CD4-positive, CD25-positive, alpha-beta regulatory T cell (primary cell): ENCODE measurements around the gene ABCA9. TPM values are rescaled to one million over a fixed set of nuclear protein-coding genes. Genes with fewer than 3 reads are reported as not detected.

Experiments used
- ATAC-seq, 2 donors: fragments of 150-1000 bp; cut with Tn5 transposase; one replicate each; pipeline ENCODE4 v1.10.0; 2021; ENCODE audit warnings: low read depth in 2 of 2, moderate number of reproducible peaks in 2 of 2, moderate library complexity in 1 of 2
- DNase-seq, 3 donors: peaks; one replicate each; pipeline versions ENCODE4 v3.0.0 to v3.0.0-alpha.2; 2012 to 2022; ENCODE audit warnings: mixed read lengths in 1 of 3
- H3K27ac ChIP-seq: one replicate; pipeline ENCODE4 v1.7.0; 2013; ENCODE audit warnings: mild to moderate bottlenecking, low read length; ENCODE audit not compliant: insufficient read depth, poor library complexity, severe bottlenecking
- H3K27me3 ChIP-seq: one replicate; pipeline ENCODE4 v1.7.0; 2013; ENCODE audit warnings: low read length; ENCODE audit not compliant: control insufficient read depth, insufficient read depth
- H3K36me3 ChIP-seq: one replicate; pipeline ENCODE4 v1.7.0; 2013; ENCODE audit warnings: mild to moderate bottlenecking, low read length, moderate library complexity; ENCODE audit not compliant: control insufficient read depth, insufficient read depth
- H3K4me1 ChIP-seq: 2 replicates; pipeline ENCODE4 v1.7.0; 2013; ENCODE audit warnings: mild to moderate bottlenecking, low read length; ENCODE audit not compliant: insufficient read depth, control insufficient read depth, poor library complexity, severe bottlenecking
- H3K4me3 ChIP-seq: one replicate; pipeline ENCODE4 v1.7.0; 2013; ENCODE audit warnings: low read depth, mild to moderate bottlenecking, low read length, moderate library complexity
- H3K9me3 ChIP-seq, 2 experiments: 1 replicate in 1 of 2; 2 replicates in 1 of 2; pipeline ENCODE4 v1.7.0; 2013; ENCODE audit warnings: low read length in 2 of 2, mild to moderate bottlenecking in 1 of 2, moderate library complexity in 1 of 2; ENCODE audit not compliant: control insufficient read depth in 2 of 2
- H3K27ac Mint-ChIP-seq, 3 donors: one replicate each; pipeline ENCODE4 v1.8.0; 2020 to 2022; ENCODE audit warnings: mild to moderate bottlenecking in 3 of 3, mixed read lengths in 3 of 3, moderate library complexity in 2 of 3
- H3K27me3 Mint-ChIP-seq: one replicate; pipeline ENCODE4 v1.8.0; 2022; ENCODE audit warnings: mild to moderate bottlenecking, mixed read lengths
- H3K36me3 Mint-ChIP-seq: one replicate; pipeline ENCODE4 v1.8.0; 2020; ENCODE audit warnings: mixed read lengths
- H3K4me1 Mint-ChIP-seq, 4 donors: one replicate each; pipeline ENCODE4 v1.8.0; 2020 to 2022; ENCODE audit warnings: mixed read lengths in 4 of 4, mild to moderate bottlenecking in 1 of 4
- H3K4me3 Mint-ChIP-seq, 4 donors: one replicate each; pipeline ENCODE4 v1.8.0; 2020 to 2022; ENCODE audit warnings: mild to moderate bottlenecking in 4 of 4, mixed read lengths in 4 of 4, moderate library complexity in 3 of 4
- H3K9me3 Mint-ChIP-seq, 7 donors: one replicate each; pipeline ENCODE4 v1.8.0; 2020 to 2022; ENCODE audit warnings: mixed read lengths in 7 of 7, mild to moderate bottlenecking in 3 of 7, moderate library complexity in 2 of 7
- polyA plus RNA-seq, 4 donors: library from polyadenylated mRNA; unstranded; fragments of 300-500 nt; fragmentation: Illumina TruSeq; gene quantifications; one replicate each; pipeline ENCODE4 v1.2.3, GENCODE V29; 2021
- total RNA-seq: library from RNA; stranded (reverse); gene quantifications from one replicate; pipeline ENCODE4 v1.2.3, GENCODE V29; 2022

Gene ABCA9
- total and polyA plus RNA-seq, 5 donors from 2014 or later = not detected

- H3K27ac Mint-ChIP-seq = no peak overlapping the region
- H3K9me3 Mint-ChIP-seq = peaks cover 0 to 6% (median 1%) of the 10 kb centered on the region in 7 donors
- Histone ChIP-seq H3K27ac (no peak overlapping the region), H3K27me3 (no peaks in the 10 kb centered on the region), H3K4me3 (no peak overlapping the region), H3K4me1 (no peaks in the 10 kb centered on the region), H3K36me3 (no peaks in the 10 kb centered on the region), H3K9me3 (no peaks in the 10 kb centered on the region)
- DNase-seq (no peak), ATAC-seq (no peak)
- no peaks in the 10 kb centered on the region for H3K4me1 Mint-ChIP-seq
- no peaks in the 10 kb centered on the region for H3K36me3 Mint-ChIP-seq
- no peak overlapping the region for H3K4me3 Mint-ChIP-seq
- H3K27me3 Mint-ChIP-seq = peaks cover 7% of the 10 kb centered on the region
Measured at GRCh38 chr17:68943123-68943811, 117.5 kb downstream of the ABCA9 start.

DNA sequence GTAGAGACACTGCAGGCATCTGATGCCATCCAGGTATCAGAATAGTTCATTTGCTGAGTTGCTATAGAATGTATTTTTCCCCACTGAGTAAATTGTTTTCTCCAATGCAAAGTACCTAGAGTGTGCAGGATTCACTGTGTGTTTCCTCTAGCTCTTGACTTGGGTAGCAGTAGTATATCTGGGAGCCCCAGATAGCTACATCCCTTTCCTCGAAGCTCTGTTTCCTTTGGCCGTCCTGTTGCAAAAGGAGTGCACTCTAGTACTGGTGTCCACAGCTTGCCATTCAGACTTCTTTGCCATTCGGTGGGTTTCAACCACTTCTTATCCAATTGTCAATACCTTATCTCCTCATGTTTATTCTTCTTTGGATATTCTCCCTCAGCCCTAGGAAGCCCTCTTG lies 118.3 kb downstream of the ABCA9 start:
- DNase-seq (no peak), ATAC-seq (no peak)
- H3K4me1 ChIP-seq = no peaks in the 10 kb centered on the region
- H3K27ac Mint-ChIP-seq = no peak overlapping the region
- no peaks in the 10 kb centered on the region for H3K9me3 ChIP-seq
- no peaks in the 10 kb centered on the region for H3K36me3 Mint-ChIP-seq
- no peak overlapping the region for H3K4me3 ChIP-seq
- H3K27me3 Mint-ChIP-seq = peaks cover 7% of the 10 kb centered on the region
- no peak overlapping the region for H3K4me3 Mint-ChIP-seq
- no peaks in the 10 kb centered on the region for H3K36me3 ChIP-seq
- H3K9me3 Mint-ChIP-seq = peaks cover 0 to 6% (median 0%) of the 10 kb centered on the region in 7 donors
- H3K4me1 Mint-ChIP-seq = no peaks in the 10 kb centered on the region
- no peaks in the 10 kb centered on the region for H3K27me3 ChIP-seq
- no peak overlapping the region for H3K27ac ChIP-seq

- no peaks in the 10 kb centered on the region for H3K36me3 ChIP-seq
- Mint-ChIP-seq H3K4me1 (no peaks in the 10 kb centered on the region), H3K36me3 (no peaks in the 10 kb centered on the region), H3K4me3 (no peak overlapping the region), H3K27me3 (peaks cover 7% of the 10 kb centered on the region), H3K27ac (no peak overlapping the region), H3K9me3 (peaks cover 0 to 6% (median 0%) of the 10 kb centered on the region in 7 donors)
- no peak overlapping the region for H3K27ac ChIP-seq
- H3K9me3 ChIP-seq = no peaks in the 10 kb centered on the region
- no peaks in the 10 kb centered on the region for H3K27me3 ChIP-seq
- no peak overlapping the region for H3K4me3 ChIP-seq
- no peaks in the 10 kb centered on the region for H3K4me1 ChIP-seq
- ATAC-seq = no peak
- no peak for DNase-seq
Measured at GRCh38 chr17:68941761-68942160, 119.0 kb downstream of the ABCA9 start.

DNA sequence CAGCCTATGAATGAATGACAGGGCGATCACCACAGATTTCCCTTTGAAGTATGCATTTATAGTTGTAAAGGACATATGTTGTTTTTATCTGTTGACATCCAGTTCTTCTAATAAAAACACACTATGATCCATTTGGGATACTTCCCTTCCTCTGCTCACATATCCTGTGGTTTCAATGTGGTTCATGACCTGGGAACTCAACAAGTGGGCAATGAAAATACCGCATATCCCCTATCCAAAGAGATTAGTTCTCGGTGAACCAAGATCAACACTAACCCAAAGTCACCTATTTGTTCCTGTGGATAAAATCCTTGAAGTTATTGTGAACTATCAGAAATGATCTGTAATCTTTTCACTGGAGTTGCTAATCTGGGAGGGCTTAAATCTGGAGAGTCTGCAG lies 121.5 kb downstream of the ABCA9 start:
- H3K4me1 ChIP-seq = no peaks in the 10 kb centered on the region
- H3K36me3 Mint-ChIP-seq = no peaks in the 10 kb centered on the region
- no peak overlapping the region for H3K27ac ChIP-seq
- no peak overlapping the region for H3K27ac Mint-ChIP-seq
- H3K4me1 Mint-ChIP-seq = no peaks in the 10 kb centered on the region
- ATAC-seq = no peak
- H3K9me3 ChIP-seq = no peaks in the 10 kb centered on the region
- no peak overlapping the region for H3K4me3 Mint-ChIP-seq
- peaks cover 13% of the 10 kb centered on the region for H3K27me3 Mint-ChIP-seq
- no peaks in the 10 kb centered on the region for H3K36me3 ChIP-seq
- peaks cover 0 to 2% (median 0%) of the 10 kb centered on the region in 7 donors for H3K9me3 Mint-ChIP-seq
- no peak overlapping the region for H3K4me3 ChIP-seq
- no peaks in the 10 kb centered on the region for H3K27me3 ChIP-seq
- DNase-seq = no peak

- Histone ChIP-seq H3K27me3 (no peaks in the 10 kb centered on the region), H3K9me3 (no peaks in the 10 kb centered on the region), H3K36me3 (no peaks in the 10 kb centered on the region), H3K4me3 (no peak overlapping the region), H3K4me1 (no peaks in the 10 kb centered on the region), H3K27ac (no peak overlapping the region)
- H3K4me3 Mint-ChIP-seq = no peak overlapping the region
- ATAC-seq = no peak
- H3K36me3 Mint-ChIP-seq = no peaks in the 10 kb centered on the region
- peaks cover 0 to 2% (median 0%) of the 10 kb centered on the region in 7 donors for H3K9me3 Mint-ChIP-seq
- no peak overlapping the region for H3K27ac Mint-ChIP-seq
- peaks cover 13% of the 10 kb centered on the region for H3K27me3 Mint-ChIP-seq
- DNase-seq = no peak
- no peaks in the 10 kb centered on the region for H3K4me1 Mint-ChIP-seq
Measured at GRCh38 chr17:68937890-68938514, 122.7 kb downstream of the ABCA9 start.

DNA sequence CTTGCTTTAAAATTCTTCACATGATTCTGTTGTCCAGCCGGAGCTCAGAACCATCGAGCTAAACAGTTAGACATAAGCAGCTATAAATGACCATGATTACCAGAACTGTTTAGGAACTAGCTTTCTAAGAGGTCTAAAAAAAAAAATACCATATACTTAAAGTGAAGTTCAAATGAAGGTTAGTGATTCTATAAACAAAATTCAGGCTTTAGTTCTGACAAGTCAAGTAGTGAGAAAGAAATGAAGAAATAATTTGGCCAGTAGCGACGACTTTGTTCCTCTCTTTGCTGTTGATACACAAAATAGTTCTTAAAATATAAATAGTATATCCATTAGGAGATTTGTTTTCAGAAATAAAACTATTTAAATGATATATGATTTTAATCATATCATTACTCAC lies 133.2 kb downstream of the ABCA9 start:
- Mint-ChIP-seq H3K27me3 (peaks cover 7% of the 10 kb centered on the region), H3K4me1 (no peaks in the 10 kb centered on the region), H3K4me3 (no peak overlapping the region), H3K27ac (no peak overlapping the region), H3K36me3 (no peaks in the 10 kb centered on the region), H3K9me3 (peaks cover 0 to 2% (median 0%) of the 10 kb centered on the region in 7 donors)
- ATAC-seq = no peak
- Histone ChIP-seq H3K27ac (no peak overlapping the region), H3K4me3 (no peak overlapping the region), H3K27me3 (no peaks in the 10 kb centered on the region), H3K4me1 (no peaks in the 10 kb centered on the region), H3K36me3 (no peaks in the 10 kb centered on the region), H3K9me3 (no peaks in the 10 kb centered on the region)
- DNase-seq = no peak

DNA sequence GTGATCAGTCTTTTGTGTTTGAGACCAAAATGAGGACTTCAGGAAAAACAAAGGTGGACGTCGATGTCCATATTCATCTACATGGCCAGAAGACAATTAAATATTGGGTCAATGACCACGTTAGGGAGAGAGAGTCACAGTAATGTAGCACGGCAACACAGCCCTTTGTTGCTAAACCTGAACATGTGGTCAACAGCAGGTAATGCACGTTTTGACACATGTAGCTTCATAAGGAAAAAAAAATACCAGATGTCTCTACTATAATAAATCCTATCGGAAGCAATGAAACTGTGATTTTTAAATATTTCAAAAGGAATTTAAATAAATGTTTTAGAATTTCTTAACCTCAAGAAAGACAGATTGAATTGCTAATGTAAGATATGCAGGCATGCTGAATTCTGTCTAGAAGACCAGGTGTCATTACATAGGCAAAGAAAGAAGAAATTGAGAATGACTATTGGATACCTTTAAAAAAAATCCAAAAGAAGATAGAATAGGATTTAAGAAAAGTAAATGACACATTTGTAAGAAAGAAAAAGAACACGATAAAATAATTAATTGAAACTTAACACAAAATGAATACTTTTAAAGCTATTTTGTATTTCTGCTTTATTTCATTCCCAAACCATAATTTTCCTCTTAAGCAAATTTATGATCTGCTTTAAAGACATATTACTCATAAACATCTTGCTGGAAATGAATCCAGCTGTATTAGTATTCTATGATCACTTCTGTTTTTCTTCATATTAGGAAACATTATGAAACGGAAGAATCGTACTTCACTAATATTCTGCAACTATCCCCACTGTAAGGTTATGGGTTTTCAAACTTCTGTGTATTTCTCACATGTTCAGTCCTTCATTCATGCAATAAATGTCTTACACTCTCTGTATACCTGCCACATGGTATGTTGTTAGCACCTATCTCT lies 135.7 kb downstream of the ABCA9 start:
- Histone ChIP-seq H3K27me3 (no peaks in the 10 kb centered on the region), H3K9me3 (no peaks in the 10 kb centered on the region), H3K4me1 (no peaks in the 10 kb centered on the region), H3K4me3 (no peak overlapping the region), H3K36me3 (no peaks in the 10 kb centered on the region), H3K27ac (no peak overlapping the region)
- DNase-seq = no peak
- Mint-ChIP-seq H3K36me3 (no peaks in the 10 kb centered on the region), H3K4me3 (no peak overlapping the region), H3K4me1 (no peaks in the 10 kb centered on the region), H3K27ac (no peak overlapping the region), H3K9me3 (peaks cover 0 to 2% (median 0%) of the 10 kb centered on the region in 7 donors), H3K27me3 (peaks cover 7% of the 10 kb centered on the region)
- ATAC-seq = no peak
